Measurements from ENCODE around the gene SLC39A11.

DNA sequence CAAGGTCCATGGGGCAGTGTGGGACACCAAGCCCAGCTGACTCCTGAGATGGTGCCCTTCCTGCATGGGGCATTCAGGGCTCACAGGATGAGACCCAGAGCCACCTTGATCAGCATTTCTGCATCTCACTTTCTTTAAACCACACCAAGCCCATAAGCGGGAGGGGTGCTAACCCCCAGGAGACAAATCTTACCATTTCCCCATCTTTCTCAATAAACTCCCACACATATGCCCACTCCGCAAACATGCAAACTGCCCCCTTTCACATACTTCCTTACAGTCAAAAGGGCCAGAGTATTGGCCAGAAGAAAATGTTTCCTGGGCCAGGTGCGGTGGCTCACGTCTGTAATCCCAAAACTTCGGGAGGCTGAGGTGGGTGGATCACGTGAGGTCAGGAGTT lies 3.7 kb upstream of the SLC39A11 start:
- TF ChIP-seq POLR2AphosphoS5 (IDR thresholded peaks at IDR 0.05; ENCODE audit: low read depth, low read length) (no peak), TCF7L2 (IDR thresholded peaks at IDR 0.05; ENCODE audit: low read depth, low read length) (no peak), SIN3A (IDR thresholded peaks at IDR 0.05; ENCODE audit: borderline replicate concordance, insufficient read depth, low read depth, low read length) (no peak)
- TF ChIP-seq, protein P1, sequence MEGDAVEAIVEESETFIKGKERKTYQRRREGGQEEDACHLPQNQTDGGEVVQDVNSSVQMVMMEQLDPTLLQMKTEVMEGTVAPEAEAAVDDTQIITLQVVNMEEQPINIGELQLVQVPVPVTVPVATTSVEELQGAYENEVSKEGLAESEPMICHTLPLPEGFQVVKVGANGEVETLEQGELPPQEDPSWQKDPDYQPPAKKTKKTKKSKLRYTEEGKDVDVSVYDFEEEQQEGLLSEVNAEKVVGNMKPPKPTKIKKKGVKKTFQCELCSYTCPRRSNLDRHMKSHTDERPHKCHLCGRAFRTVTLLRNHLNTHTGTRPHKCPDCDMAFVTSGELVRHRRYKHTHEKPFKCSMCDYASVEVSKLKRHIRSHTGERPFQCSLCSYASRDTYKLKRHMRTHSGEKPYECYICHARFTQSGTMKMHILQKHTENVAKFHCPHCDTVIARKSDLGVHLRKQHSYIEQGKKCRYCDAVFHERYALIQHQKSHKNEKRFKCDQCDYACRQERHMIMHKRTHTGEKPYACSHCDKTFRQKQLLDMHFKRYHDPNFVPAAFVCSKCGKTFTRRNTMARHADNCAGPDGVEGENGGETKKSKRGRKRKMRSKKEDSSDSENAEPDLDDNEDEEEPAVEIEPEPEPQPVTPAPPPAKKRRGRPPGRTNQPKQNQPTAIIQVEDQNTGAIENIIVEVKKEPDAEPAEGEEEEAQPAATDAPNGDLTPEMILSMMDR (IDR thresholded peaks at IDR 0.05), result no peak
- TF ChIP-seq, protein P2, sequence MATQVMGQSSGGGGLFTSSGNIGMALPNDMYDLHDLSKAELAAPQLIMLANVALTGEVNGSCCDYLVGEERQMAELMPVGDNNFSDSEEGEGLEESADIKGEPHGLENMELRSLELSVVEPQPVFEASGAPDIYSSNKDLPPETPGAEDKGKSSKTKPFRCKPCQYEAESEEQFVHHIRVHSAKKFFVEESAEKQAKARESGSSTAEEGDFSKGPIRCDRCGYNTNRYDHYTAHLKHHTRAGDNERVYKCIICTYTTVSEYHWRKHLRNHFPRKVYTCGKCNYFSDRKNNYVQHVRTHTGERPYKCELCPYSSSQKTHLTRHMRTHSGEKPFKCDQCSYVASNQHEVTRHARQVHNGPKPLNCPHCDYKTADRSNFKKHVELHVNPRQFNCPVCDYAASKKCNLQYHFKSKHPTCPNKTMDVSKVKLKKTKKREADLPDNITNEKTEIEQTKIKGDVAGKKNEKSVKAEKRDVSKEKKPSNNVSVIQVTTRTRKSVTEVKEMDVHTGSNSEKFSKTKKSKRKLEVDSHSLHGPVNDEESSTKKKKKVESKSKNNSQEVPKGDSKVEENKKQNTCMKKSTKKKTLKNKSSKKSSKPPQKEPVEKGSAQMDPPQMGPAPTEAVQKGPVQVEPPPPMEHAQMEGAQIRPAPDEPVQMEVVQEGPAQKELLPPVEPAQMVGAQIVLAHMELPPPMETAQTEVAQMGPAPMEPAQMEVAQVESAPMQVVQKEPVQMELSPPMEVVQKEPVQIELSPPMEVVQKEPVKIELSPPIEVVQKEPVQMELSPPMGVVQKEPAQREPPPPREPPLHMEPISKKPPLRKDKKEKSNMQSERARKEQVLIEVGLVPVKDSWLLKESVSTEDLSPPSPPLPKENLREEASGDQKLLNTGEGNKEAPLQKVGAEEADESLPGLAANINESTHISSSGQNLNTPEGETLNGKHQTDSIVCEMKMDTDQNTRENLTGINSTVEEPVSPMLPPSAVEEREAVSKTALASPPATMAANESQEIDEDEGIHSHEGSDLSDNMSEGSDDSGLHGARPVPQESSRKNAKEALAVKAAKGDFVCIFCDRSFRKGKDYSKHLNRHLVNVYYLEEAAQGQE (IDR thresholded peaks at IDR 0.05; ENCODE audit: insufficient read depth in 1 of 2, low read depth in 2 of 2, low read length in 1 of 2), result no peak

All from Panc1 (cell line).